ENCODE measurements around the gene KISS1. TPM values are rescaled to one million over a fixed set of nuclear protein-coding genes. Genes with fewer than 3 reads are reported as not detected.

KISS1 gene, protein sequence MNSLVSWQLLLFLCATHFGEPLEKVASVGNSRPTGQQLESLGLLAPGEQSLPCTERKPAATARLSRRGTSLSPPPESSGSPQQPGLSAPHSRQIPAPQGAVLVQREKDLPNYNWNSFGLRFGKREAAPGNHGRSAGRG
- 1 to 10 TPM in 1 of 6 experiments, under 1 TPM in 2, not detected in 3; 0.51 to 1.1 (median 0.72) TPM for total RNA-seq
- long read RNA-seq: 0 reads

DNA sequence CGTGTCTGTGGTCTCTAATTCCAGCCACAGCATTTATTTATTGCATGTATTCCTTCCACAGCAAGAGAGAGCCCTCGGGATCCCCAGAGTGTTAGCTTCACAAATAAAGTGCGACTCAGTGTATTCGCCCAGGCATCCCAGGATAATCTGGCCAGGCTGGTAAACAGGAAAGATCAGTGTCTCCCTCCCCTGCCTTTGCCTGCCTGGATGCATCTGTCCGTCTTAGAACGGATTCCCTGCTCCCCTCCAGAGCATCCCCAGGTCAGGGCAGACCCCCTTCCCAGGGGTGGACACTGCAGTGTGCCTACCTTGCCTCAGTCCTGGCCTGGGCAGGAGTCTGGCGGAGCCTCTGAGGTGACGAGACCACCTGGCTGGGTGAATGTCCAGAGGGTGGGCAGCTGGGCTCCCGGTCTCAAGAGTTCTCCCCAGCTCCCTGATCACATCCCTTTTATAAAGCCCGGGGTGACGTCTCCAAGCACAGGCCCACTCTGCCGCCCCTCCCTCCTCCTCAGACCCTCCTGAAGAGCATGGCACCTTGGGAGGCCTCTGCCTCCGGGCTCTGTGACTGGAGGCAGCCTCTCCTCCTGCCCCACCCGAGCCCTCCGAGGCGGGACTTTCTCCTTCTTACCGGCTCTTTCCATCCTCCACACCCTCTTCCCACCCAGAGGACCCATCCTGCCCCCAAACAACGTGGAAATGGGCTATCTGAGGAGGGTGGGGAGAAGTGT, at the start of gene KISS1:
KISS1 (minus strand) TSS at position 424 of the 728 bp plus-strand sequence. CDS start 3,615 bp downstream, outside the sequence.
- H3K4me1 ChIP-seq: peaks cover 0 to 7% (median 0%) of the 10 kb centered on the region in 4 donors
- ATAC-seq: peak; percentile 45 to 52 (median 49)
- 19% methylated on average over 7 of the region's 18 CpGs for WGBS (ENCODE audit: insufficient coverage, low coverage, low lambda C conversion rate, missing lambda C conversion rate)
- no peaks in the 10 kb centered on the region for H3K27me3 ChIP-seq
- H3K4me3 ChIP-seq: no peak within 1 kb of the TSS
- intact Hi-C loops (cut with DNase I): no loop called here
- H3K36me3 ChIP-seq: no peaks in the 10 kb centered on the region
- H3K27ac ChIP-seq: no peak within 1 kb of the TSS
- DNase-seq: no peak
- no peaks in the 10 kb centered on the region for H3K9me3 ChIP-seq
- TF ChIP-seq CTCF (IDR thresholded peaks at IDR 0.05): no peak
- no peak for TF ChIP-seq POLR2A (IDR thresholded peaks at IDR 0.05)

- no peak for TF ChIP-seq CTCF (IDR thresholded peaks at IDR 0.05)
- no peak for TF ChIP-seq POLR2A (IDR thresholded peaks at IDR 0.05)
- H3K9me3 ChIP-seq: no peaks in the 10 kb centered on the region
- no peak overlapping the region for H3K27ac ChIP-seq
- ATAC-seq: peak in 2 of 4 donors; percentile 14 to 24
- 82% methylated on average over 4 of the region's 10 CpGs for WGBS (ENCODE audit: insufficient coverage, low coverage, low lambda C conversion rate, missing lambda C conversion rate)
- H3K36me3 ChIP-seq: peaks cover 0 to 33% (median 7%) of the 10 kb centered on the region in 4 donors
- DNase-seq: no peak
- H3K4me3 ChIP-seq: no peak overlapping the region
- intact Hi-C loops (cut with DNase I): no loop called here
- no peaks in the 10 kb centered on the region for H3K4me1 ChIP-seq
- H3K27me3 ChIP-seq: no peaks in the 10 kb centered on the region
These were observed 46.6 kb upstream of the KISS1 start for GRCh38 chr1:204242920-204243319.

GRCh38 chr1:204241914-204242313, 45.6 kb upstream of the KISS1 start:
- no peaks in the 10 kb centered on the region for H3K9me3 ChIP-seq
- TF ChIP-seq CTCF (IDR thresholded peaks at IDR 0.05): no peak
- H3K4me3 ChIP-seq: no peak overlapping the region
- intact Hi-C loops (cut with DNase I): no loop called here
- DNase-seq (no peak), ATAC-seq (no peak)
- H3K27me3 ChIP-seq: no peaks in the 10 kb centered on the region
- H3K4me1 ChIP-seq: no peaks in the 10 kb centered on the region
- H3K36me3 ChIP-seq: peaks cover 0 to 32% (median 4%) of the 10 kb centered on the region in 4 donors
- 90% methylated on average over 2 of the region's 5 CpGs for whole genome bisulfite sequencing (ENCODE audit: insufficient coverage, low coverage, low lambda C conversion rate, missing lambda C conversion rate)
- no peak overlapping the region for H3K27ac ChIP-seq

- 40% methylated on average over 1 of the region's 2 CpGs for WGBS (ENCODE audit: insufficient coverage, low coverage, low lambda C conversion rate, missing lambda C conversion rate)
- no peak for DNase-seq
- Histone ChIP-seq H3K27ac (no peak overlapping the region), H3K9me3 (no peaks in the 10 kb centered on the region), H3K36me3 (peaks cover 0 to 25% (median 3%) of the 10 kb centered on the region in 4 donors), H3K4me3 (no peak overlapping the region), H3K4me1 (no peaks in the 10 kb centered on the region), H3K27me3 (no peaks in the 10 kb centered on the region)
- ATAC-seq: peak; percentile 16 to 49 (median 44)
- TF ChIP-seq POLR2A (IDR thresholded peaks at IDR 0.05) (no peak), CTCF (IDR thresholded peaks at IDR 0.05) (no peak)
- intact Hi-C loops (cut with DNase I): no loop called here
These were observed 44.8 kb upstream of the KISS1 start for GRCh38 chr1:204241050-204241449.

Data from right lobe of liver (tissue), 6 donors.